Measurements from ENCODE around the gene ABCB9.

Gene ABCB9

DNA sequence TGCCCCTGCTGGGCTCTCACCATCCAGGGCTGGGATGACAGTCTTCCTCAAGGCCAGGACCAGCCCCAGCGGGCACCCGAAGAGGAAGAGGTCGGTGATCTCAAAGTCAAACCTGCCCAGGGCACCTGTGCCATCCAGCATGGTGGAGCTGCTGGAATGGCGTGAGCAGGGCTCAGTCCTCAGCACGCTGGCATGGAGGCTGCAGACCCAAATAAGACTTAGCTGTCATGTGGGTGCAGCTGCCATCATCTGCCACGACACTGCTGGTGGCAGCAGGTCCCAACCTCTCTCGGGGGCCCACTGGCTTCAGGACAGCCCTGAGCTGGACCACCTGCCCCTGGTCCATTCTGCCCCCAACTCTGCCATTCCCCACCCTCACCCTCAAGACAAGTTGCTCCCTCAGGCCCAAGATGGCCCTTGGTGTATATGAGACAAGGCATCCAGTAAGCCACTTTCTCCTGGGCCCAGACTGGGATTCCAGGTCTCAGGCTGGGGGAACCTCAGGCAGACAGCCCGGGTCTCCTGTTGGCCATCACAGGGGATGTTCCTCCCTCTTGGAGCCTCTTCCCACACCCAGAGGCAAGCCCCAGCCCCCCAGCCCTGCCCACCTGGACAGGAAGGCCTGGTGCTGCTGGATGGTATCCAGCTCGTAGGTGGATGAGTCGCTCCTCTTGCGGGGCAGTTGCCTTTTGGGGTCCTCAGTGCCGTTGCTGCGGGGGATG is 28.7 kb upstream of the ABCB9 start:
- DNase-seq (ENCODE audit: low spot score), result no peak

DNA sequence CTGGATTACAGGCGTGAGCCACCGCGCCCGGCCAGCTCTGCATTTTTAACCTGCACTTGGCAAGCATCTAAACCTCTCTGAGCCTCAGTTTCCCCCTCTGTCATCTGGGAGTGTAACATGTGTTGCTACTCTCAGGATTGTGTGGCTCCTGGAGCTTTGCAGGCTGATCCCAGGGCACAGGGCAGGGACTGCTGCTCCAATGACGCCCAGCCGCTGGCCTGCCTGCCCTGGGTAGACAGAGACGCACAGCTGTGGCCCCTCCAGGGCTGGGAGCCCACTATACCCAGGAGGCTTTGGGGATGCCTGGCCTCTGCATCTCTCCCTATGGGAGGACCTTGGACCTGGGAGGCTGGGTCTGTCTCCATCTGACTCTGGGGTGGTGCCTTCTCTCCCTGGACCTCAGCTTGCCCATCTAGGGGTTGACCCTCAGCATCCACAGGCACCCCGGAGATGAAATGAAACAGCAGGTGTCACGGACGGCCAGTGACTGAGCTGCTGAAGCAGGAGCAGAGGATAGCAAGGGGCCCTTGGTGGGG is 27.9 kb upstream of the ABCB9 start:
- no peak for DNase-seq (ENCODE audit: low spot score)

DNA sequence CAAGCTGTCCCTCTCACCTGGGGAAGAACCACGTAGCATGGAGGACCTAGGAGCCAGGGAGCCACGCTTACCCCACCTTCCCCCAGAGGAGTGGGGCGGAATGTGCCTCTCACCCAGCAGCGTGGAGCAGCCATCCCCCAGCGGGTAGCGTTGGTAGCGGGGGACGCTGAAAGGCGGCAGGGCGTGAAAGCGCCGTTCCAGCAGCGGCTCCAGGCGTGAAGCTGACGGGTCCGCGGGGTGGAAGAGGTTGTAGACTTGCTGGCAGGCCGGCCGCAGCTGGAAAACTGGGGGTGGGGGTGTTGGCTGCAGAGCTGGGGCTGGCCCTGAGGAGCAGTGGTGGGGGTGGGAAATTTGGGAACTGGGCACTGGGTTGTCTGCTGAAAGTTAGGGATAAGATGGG is 26.1 kb upstream of the ABCB9 start:
- DNase-seq (ENCODE audit: low spot score), result no peak

DNA sequence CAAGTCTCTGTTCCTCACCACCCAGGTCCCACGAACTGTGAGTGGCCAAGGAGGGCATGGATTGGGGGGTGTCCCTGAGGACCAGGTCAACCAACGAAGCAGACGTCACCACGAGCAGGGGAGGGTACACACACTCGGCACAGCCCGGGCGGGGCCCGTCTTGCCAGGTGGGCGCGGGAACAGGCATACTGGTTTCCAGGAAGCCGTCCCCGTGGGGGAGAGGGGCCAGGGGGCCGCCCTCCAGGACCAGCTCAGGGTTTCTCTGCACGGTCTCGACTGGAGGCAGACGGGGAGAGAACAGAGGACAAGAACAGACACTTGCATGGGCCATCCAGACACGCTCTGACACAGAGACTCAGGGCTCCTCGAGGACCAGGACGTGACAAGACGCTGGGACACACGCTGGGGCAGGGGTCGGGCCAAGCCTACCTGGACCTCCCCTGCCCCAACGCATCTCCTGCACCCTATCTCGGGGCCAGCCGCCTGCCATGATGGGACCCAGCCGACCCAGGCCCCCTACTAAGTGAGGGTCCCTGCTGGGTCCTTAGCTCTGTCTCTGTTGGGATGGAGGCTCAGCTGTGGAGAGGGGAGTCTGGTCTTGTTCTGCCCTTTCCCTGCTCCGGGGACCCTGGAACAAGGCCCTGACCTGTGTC is 25.5 kb upstream of the ABCB9 start:
- DNase-seq (ENCODE audit: low spot score), result no peak

DNA sequence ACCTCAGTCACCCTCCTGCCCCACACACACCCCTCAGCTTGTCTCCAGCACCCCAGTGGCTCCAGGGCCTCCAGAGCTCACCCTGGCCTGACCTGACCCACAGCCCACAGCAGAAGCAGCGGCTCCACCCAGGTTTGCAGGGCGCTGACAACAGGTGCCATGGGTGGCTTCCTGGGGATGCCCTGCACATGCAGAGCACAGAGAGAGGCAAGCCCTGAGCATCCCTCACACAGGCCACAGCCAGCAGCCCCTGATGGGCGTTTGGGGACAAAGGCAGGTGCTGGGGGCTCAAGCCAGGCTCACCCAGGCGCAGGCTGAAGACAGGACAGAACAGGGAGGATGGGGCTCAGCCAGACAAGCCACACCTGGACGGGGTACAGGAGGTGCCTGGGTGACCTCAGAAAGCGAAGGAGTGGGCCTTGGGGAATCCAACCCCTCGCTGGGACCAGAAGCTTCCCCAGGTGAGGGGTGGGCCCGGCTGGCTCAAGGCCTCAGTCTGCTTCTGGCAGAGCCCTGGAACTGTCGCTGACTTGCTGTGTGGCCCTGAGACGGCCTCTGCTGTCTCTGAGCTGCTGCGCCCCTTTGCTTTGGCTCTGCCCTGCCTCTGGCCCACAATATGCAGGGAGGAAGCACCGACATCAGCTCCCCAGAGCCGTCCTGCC is 24.8 kb upstream of the ABCB9 start:
- no peak for DNase-seq (ENCODE audit: low spot score)

DNA sequence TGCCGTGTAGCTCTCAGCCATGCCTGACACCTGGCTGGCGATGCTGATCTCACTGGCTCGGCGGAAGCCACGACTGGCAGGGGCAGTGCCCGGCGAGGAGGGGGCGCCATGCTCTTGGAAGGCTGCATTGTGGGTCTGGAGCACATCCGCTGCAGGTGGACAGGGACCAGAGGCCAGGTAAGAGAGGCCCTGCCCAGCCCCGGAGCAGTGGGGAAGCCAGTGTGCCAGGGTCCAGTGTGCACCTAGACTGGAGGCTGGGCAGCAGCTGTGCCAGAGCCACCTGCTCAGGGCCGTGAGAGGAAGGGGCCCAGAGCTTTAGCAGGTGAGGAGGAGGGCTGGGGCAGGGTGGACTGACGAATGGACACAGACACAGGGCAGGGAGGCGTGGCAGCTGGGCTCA is 24.3 kb upstream of the ABCB9 start:
- DNase-seq (ENCODE audit: low spot score), result no peak

DNA sequence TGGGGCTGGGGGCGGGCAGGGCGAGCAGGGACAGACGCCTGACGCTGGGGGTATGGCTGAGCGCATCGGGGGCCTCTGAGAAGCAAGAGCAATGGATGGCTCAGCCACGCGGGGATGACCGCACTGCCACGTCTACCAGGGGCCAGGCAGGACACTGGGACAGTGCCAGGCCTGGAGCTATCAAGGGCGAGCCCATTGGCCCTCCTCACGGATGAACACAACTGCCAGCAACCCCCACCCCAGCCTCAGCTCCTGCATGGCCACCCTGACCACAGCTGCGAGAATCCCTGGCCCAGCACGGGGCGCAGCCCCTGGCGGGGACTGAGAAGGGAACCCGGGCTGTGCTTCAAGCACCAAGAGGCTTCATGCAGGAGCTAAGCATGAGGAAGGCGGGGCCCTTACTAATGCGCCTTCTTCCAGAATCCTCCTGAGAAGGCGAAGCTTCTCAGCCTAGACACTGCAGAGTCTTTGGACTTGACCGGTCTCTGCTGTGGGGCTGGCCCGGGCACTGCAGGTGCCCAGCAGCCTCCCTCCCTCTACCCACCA is 23.7 kb upstream of the ABCB9 start:
- no peak for DNase-seq (ENCODE audit: low spot score)

DNA sequence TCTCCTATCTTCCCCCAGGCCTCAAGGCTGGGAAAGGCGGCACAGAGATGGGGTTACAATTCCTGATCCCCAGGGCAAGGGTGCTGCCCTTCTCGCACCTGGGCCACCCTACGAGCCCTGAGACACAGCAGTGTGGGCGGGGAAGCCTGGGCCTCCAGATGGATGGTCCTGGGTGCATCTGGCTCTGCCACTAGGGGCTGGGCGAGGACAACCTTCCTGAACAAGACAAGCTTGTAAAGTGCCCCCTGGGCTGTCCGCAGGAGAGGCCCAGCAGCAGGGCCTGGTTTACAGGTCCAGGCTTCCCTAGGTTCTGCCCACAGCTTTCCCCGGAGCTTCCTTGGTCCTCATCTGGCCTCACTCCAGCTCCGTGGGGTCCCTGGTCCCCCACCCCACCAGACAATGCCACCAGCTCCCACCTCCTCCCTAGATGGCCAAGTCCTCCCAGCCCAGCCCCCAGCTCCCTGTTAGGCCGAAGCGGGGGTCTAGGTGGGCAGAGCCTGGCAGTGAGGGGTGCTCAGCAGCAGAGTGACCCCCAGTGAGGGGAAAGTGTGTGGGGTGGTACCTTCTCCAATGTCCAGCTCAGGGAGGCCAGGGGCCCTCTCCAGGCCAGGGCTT is 23.1 kb upstream of the ABCB9 start:
- DNase-seq (ENCODE audit: low spot score), result no peak

DNA sequence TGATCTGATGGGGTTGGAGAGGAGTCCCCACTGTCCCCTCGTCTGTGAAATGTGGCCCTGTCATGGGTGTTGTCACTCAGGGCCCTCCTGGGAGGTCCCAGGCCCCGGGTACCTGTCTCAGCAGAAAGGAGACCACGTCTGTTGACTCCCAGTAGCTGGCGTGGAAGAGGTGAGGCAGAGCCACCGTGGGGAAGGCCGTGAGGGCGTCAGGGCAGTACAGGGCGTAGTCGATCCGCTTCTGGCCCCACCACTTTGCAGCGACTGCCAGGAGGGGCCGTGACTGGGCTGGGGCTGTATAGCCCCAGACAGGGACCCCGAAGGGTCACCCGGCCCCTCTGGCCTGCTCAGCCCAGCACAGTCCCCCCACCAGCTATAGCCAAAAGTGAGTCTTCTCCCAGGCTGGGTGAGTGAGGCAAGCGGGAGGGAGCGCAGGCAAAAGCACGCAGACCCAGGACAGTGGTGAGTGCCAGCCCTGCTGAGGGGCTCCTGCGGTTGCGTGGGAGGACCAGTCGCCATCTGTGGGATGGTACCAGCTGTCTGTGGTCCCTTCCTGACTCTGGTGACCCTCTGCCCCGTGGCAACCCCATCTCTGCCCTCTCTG is 22.4 kb upstream of the ABCB9 start:
- no peak for DNase-seq (ENCODE audit: low spot score)

DNA sequence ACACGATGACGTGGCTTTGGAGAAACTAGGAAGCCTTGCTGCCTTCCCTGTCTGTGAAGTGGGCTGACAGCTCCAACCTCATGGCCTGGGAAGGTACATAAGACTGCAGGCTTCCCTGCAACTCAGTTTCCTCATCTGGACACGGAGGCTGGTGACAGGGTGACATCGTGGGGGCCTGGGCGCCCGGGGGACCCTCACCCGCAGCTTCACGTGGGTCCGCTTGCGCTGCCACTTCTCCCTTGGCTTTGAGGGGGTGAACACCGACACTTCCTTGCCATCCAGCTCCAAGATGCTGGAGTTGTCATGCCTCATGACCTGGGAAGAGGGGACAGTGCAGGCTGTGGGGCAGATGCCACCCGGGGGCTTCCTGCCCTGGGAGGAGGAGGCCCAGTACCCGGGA is 21.8 kb upstream of the ABCB9 start:
- no peak for DNase-seq (ENCODE audit: low spot score)

DNA sequence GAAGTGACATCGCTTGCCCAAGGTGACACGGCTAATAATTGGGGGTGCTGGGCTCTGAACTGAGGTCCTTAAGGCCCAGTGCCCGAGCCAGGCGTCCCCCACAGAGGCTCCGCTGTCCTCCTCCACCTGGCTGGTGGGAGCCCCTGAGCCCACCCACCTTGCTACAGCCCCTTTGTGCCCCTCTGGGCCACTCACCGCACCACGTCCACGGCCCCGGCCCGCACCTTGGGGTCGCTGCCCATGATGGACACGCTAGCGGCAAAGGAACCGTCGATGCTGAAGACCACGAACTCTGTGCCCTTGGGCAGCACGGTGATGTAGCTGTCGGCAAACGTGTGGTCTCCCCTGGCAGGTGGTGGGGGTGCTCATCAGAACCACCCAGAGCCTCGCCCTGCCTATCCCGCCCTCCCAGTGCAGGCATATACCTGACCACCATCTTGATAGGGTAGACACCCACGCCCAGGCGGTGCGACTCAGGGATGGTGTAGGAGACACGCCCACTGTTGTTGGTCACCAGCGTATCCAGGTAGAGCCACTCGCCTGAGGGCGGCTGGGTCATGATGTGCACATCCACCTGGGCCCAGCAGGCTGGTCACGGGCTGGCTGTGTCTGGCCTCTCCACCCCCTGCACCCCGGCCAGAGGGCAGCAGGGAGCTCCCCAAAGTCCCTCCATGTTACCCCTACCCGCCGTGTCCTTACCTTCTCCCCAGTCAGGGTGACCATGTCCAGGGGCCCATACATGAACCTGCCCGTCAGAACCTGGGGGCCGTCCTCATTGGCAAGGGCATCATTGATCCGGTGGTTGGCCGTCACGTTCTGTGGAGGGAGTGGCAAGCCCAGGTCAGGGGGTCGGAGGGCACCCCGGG is 21.1 kb upstream of the ABCB9 start:
- no peak for DNase-seq (ENCODE audit: low spot score)

DNA sequence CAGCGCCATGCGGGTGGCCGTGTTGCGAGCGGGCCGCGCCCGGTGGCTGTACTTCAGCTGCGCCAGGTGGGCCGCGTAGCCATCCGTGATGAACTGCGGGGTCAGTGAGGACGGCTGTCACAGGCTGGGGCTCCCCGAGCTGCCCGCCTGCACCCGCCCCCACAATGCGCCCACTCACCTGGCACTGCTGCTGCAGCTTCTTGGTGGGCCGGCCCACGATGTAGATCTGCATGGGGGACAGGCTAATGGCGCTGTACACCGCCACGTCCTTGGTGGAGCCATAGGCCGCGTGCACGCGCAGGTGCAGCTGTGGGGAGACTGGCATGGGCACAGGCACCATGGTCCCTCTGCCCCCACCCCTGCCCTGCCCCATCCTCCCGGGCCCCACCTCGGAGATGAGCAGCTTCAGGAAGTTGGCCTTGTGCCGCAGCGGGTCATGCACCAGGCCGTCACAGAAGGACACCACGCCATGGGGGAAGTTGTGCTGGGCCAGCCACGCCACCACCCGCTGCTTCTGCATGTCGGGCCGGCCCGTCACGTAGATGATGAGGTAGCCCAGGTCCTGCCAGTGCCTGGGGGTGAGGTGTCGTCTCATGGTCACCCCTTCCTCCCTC is 20.1 kb upstream of the ABCB9 start:
- no peak for DNase-seq (ENCODE audit: low spot score)

DNA sequence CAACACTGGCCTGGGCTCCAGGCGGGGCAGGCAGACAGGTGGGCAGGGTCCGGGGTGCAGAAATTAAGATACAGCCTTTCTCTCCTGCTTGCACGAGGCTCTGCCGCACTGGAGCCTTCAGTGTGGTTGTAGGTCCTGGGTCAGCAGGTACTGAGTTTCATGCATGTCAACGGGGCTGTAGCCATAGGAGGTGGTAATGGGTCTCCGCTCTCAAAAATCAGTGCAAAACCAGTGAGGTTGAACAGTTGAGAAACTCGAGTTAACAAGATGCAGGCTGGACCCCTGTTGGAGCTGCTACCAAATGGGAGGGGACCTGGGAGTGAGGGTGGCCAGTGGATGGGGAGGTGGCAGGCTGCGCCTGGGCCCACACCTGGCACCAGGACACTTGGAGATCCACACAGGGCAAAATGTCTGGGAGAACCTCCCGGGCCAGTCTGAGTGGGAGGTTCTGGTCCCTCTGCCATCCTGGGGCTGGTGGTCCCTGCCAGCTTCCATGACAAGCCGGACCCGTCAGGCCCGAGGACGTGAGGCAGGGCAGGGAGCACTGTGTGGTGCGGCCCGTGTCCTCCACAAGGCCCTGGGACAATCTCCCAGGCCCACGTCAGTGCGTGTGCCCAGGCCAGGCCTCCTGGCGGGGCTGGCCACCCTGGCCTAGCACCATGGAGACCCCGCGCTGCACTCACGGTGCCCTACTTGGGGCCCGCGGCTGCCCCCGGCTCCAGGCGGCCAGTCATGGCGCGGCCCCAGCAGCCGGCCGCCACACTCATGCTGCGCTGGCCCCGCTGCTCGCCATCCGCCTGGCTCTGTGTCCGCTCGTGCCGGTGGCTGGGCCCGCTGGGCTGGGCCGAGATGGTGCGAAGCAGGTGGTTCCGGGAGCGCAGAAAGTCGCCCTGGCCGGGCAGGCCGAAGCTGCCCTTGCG is 19.3 kb upstream of the ABCB9 start:
- DNase-seq (ENCODE audit: low spot score), result no peak

DNA sequence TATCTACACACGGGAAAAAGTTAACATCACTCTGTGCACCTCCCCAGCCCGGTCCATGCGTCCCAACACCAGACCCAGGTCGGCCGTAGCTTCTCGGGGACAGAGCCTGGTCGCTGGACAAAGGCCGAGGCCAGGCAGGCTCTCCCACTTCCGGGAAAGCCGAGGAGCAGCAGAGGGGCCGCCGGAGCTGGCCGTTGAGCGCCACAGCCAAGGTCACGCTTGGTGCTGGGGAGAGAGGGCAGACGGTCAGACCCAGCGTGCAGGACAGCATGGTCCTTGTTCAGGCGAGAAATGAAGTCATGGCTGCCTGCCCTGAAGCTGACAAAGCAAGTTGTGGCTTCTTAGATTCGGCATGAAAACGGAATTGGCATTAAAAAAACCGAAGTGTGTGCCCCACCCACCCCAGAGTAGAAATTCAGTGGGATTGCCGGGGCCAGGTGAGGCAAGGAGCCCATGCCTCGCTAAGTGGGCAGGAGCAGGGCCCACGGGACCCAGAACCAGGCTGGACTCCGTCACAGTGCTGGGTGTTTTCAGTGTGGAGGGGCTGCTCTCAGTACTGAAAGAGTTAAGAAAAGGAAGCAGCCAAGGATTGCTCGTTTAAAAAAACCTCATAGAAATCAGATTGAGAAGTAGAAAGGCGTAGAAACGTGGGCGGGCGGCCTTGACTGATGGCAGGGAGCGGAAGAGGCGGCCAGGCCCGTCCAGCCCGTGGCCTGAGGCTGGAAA is 18.5 kb upstream of the ABCB9 start:
- no peak for DNase-seq (ENCODE audit: low spot score)

DNA sequence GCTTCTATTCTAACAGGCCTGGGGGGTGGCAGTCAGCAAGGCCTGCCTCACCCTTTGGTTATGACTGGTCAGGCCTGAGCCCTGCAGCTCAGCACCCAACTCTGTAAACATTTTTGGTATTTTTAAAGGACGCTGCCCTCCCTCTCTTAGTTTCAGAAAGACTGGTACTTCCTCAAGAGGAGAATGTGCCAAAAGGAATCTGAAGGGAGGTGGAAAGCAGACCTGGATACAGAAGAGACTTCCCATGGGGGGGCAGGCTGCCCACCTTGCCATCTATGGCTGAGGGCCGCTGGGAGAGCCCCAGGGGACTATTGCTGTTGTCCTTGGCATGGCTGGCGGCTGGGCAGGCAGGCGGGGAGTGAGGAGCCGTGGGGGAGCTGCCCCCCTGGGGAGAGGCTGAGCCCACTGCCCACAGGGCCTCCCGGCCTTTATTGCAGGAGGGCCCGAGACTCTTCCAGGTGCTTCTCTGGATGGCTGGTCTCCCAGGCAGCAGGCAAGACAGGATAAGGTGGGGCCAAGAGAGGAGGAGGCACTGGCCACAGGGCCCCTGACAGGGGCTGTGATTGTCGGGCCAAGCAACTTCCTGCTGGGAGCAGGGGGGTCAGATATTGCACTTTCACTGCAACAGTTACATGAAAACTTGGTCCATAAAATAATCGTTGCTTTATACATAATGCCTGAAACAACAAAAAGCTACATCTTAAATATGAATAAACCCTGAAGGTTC is 17.7 kb upstream of the ABCB9 start:
- DNase-seq (ENCODE audit: low spot score), result no peak

DNA sequence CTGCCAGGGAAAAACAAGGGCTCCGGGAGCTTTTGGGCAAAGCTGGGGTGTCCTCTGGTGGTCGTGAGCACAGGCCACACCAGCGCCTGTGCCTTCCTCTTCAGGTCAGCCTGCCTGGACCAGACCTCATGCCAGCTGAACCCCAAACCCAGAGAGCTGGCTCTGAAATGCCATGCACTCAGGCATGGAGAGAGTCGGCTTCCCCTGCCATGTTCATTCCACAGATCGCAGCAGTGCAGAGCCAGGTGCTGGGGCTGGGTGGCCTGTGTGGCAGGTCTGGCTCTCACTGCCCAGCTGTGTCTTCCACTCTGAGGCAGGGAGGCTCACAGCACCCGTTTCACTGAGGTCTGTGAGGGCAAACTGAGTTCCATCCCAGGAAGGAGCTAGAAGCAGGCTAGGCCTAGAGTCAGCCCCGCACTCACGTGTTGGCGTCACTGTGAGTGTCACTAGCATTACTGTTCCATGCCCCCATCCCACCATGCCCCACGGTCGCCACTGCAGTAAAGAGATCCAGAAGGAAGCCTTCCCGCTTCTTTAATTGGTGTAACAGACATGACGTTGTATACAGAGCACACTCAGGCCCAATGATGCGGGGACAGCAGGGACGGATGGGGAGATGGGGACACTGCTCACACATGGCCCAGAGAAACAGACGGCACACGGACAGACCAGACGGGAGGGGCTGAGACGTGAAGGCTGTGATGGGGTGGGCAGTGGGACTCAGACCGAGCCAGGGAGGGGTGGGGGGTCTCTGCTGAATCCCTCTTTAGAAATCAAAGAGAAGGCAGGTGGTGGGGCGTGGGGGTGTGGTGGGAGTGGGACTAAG is 16.9 kb upstream of the ABCB9 start:
- DNase-seq (ENCODE audit: low spot score), result no peak

DNA sequence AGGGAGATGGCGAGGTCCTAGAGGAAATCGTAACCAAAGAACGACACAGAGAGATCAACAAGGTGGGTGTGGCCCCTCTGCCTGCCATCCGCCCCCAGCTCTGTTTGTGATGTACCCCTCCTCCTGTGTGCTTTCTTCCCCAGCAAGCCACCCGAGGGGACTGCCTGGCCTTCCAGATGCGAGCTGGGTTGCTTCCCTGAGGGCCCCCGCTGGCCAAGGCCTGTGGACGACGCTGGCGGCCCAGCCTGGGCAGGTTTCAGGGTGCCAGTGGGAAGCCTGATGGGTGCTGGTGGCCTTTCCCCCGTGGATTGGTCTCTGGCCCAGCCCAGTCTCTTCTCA is 16.2 kb upstream of the ABCB9 start:
- no peak for DNase-seq (ENCODE audit: low spot score)

All from GM03348 (cell line).